Dermis microvascular lymphatic vessel endothelial cell (primary cell): ENCODE data around the gene KMT2B. TPM values are rescaled to one million over a fixed set of nuclear protein-coding genes. Genes with fewer than 3 reads are reported as not detected.
"Not testable (repeated sequence)": the region's sequence is repeated elsewhere in the genome, so short reads cannot be mapped to it uniquely, and the experiment has no call there.

ENCODE experiments used
- DNase-seq, 2 donors: peaks; one replicate each; pipeline versions ENCODE4 v3.0.0 to v3.0.0-alpha.2; 2010; ENCODE audit warnings: low read depth in 2 of 2
- total RNA-seq: library from RNA; depleted of rRNA; stranded (reverse); fragments of >200 nt; gene quantifications from 2 replicates; pipeline ENCODE4 v1.2.1, GENCODE V29; 2014

KMT2B gene
- total RNA-seq: 2.3 and 7.1 TPM in 2 replicates

- no peak for DNase-seq
These were observed at the start of gene KMT2B for GRCh38 chr19:35717665-35718344. Gene KMT2B (plus strand): TSS chr19:35718003. CDS start chr19:35718019, 16 bp downstream.

DNA sequence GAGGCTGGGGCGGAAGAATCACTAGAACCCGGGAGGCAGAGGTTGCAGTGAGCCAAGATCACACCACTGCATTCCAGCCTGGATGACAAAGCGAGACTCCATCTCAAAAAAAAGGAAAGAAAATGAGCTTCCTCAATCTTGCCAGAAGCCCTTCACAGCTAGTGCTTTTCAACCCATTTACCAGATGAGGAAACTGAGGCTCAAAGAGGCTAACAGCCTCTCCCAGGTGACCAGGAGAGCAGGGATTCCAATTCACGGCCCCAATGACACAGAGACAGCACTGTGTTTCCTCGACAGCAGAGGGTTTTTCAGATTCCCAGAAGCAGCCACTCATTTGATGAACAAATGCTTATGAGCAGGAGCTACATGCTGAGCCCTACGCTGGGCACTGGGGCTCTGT is 48.2 kb upstream of the KMT2B start:
- DNase-seq: no peak

- no peak for DNase-seq
These were observed 47.8 kb upstream of the KMT2B start for GRCh38 chr19:35669974-35670373.

DNA sequence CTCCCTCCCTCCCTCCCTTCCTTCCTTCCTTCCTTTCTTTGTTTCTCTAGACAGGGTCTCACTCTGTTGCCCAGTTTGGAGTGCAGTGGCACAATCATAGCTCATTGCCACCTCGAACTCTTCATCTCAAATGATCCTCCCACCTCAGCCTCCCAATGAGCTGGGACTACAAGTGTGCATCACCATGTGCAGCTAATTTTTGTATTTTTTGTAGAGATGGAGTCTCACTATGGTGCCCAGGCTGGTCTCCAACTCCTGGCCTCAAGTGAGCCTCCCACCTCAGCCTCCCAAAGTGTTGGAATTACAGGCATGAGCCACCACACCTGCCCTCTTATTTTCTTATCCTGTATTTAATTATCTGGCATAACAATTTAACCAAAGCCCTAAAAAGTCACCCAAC is 47.1 kb upstream of the KMT2B start:
- DNase-seq: no peak

DNA sequence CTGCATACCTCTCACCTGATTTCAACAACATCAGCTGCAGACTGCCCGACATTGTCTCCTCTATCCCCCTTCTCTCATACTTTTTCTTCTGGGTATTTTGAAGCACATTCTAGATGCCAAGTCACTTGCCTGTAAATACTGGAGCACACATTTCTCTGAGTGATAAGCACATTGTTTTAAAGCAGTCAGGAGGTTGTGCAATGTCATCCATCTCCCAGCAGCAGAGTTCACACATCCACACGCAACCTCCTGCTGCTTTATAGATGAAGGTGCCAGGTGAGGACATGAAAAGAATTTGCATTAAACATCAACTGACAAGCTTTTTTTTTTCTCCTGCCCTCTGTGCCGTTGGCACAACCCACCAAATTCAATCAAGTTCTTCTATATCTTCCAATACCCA is 46.0 kb upstream of the KMT2B start:
- DNase-seq: no peak

- DNase-seq: peak in 1 of 2 donors; percentile 17
These were observed 44.5 kb upstream of the KMT2B start for GRCh38 chr19:35673121-35673804.

- DNase-seq: no peak
These were observed 42.1 kb upstream of the KMT2B start for GRCh38 chr19:35675589-35676140.

GRCh38 chr19:35689836-35690235 is 28.0 kb upstream of the KMT2B start:
- DNase-seq: no peak

DNA sequence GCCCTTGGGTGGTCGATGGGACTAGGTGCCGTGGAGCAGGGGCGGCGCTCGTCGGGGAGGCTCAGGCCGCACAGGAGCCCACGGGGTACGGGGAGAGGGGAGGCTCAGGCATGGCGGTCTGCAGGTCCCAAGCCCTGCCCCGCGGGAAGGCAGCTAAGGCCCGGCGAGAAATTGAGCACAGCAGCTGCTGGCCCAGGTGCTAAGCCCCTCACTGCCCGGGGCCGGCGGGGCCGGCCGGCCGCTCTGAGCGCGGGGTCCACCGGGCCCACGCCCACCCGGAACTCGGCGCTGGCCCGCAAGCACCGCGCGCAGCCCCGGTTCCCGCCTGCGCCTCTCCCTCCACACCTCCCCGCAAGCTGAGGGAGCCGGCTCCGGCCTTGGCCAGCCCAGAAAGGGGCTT is 26.7 kb upstream of the KMT2B start:
- not testable (repeated sequence) for DNase-seq

GRCh38 chr19:35692010-35692409 is 25.8 kb upstream of the KMT2B start:
- no peak for DNase-seq

DNA sequence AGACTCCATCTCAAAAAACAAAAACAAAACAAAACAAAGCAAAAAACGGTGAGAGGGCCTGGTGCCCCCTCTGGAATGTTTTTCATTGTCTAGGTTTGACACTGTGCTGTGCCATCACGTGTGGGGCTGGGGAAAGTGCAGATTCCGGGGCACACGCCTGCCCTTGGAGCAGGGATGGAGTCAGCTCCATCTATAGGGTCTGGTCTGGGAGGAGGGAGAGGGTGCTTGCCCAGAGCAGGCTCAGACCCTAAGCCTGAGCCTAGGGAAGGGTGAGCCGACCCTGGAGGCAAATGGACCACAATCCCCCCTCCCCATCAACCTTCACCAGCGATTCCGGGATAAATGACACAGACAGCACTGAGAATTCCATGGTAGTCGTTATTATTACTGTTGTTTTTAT is 24.4 kb upstream of the KMT2B start:
- no peak for DNase-seq

- peak; percentile 74 to 87 for DNase-seq
These were observed 23.8 kb upstream of the KMT2B start for GRCh38 chr19:35693835-35694599.

DNA sequence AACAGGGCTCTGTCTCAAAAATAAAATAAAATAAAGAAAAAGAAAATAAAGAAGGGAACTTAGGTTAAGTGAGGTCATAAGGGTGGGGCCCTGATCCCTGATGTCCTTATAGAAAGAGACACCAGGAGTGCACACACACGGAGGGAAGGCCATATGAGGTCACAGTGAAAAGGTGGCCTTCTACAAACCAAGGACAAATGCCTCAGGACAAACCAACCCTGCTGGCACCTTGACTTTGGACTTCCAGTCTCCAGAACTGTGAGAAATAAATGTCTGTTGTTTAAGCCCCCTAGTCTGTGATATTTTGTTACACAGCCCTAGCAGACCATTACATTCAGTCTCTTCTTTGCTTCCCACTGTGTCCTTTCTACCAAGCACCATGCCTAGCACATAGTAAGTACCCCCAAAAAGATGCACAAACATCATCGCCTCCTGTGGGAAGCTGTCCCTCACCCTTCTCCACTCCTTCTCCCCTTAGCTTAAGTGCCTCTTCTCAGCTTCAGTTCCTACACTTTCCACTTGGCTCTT is 21.8 kb upstream of the KMT2B start:
- no peak for DNase-seq

DNA sequence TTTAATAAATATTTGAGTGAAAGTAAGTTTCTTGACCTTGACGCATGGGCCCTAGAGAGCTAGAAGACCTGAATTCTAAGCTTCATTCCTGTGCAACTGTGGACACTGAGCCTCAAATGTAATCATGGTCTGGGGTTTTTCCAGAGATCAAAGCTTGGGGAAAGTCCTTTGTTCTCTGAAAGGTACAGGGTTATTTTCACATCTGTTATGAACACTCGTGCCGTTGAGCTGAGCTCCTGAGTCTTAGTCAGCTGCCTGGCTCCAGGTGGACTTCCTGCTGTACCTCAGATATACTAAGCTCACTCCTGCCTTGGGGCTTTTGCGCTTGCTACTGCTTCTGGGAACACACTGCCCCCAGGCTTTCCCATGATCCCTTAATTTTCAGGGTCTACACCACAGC is 21.0 kb upstream of the KMT2B start:
- DNase-seq: no peak

- DNase-seq: peak; percentile 97 to 98
These were observed 15.4 kb upstream of the KMT2B start for GRCh38 chr19:35702223-35703012.

GRCh38 chr19:35703343-35703742 is 14.5 kb upstream of the KMT2B start:
- DNase-seq: no peak

- peak; percentile 55 to 82 for DNase-seq
These were observed 13.6 kb upstream of the KMT2B start, which contains the start of gene ZBTB32 for GRCh38 chr19:35704218-35704617. Gene ZBTB32 (plus strand): TSS chr19:35704558. CDS start chr19:35714627, 10,069 bp downstream.

DNA sequence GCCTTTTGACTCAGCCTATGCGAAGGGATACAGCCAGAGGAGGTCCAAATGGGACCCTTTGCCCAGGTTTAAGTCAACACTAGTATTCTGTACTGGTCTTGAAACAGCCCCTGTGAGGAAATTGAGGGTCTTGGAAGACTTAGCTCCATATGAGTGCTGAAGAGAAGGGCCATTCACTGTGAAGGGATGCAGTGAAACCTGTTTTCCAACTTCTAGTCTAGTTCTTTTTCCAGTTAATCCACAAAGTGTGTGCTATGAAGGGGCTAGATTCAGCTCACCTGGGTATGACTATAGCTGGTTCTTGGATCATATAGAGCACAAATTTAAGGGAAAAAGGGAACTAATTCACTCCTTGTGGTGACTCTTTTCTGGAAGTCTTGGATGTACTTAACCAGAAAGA is 9.4 kb upstream of the KMT2B start:
- no peak for DNase-seq

DNA sequence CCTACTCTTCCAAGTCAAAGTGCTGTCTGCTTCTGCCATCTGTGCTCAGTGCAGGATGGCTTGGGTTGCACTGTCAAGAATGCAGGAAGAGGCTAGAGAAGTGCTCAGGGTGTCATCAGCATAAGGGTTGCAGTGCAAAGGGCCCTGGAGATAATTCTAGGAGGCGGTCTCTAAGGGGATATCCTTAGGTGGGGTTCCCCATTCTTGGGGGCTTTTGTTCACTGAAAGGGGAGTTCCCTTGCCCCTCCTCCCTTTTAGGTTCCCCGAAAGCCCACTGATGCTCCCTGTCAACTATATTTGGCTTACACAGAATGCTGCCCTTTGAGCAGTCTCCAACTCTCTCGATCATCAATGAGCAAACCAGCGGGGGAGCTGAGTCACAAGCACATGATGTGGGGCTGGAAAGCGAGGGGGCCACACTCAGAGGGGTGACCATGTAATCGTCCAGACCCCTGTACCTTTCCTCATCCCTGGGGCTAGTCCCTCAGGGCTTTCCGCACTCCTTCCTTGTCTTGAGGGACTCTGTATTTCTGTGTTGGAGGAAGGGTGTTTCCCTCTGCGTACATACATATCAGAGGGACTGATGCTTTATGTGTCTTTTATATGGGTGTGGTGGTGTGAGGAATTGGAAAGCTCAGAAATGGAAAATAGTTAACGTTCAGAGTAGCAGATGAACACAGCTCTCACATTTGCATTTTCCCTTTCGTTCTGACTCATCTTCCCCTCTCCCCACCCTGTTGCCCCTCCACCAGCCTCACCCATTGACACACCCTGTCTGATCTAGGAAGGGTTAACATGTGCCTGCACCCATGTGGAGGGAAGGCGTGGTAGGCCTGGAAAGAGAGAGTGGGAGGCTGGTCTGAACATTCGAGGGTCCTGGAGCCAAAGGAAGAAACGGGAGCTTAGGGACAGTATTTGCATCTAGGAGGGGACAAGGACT is 6.7 kb upstream of the KMT2B start:
- DNase-seq: no peak
